Activated CD8-positive, alpha-beta T cell treated with anti-CD3 and anti-CD28 coated beads, Interleukin-2, amount 10 ng/mL, durations not matched to agents 7 days and 5 days (primary cell): Measurements from ENCODE around the gene SERHL2. TPM values are rescaled to one million over a fixed set of nuclear protein-coding genes. Genes with fewer than 3 reads are reported as not detected.
"Not testable (repeated sequence)": the region's sequence is repeated elsewhere in the genome, so short reads cannot be mapped to it uniquely, and the experiment has no call there.

Experiments
- ATAC-seq: fragments of 150-1000 bp; cut with Tn5 transposase; one replicate; pipeline ENCODE4 v1.10.0; 2021; ENCODE audit warnings: moderate library complexity
- CTCF ChIA-PET: fragments of 350-600 bp; sonication (Branson Sonifier 250); formaldehyde crosslinking; loops from one replicate; lab custom pipeline; 2021; ENCODE audit warnings: antibody characterized with exemption; lab: Charles Lee
- POLR2A ChIA-PET: fragments of 350-600 bp; sonication (Branson Sonifier 250); formaldehyde crosslinking; loops from one replicate; lab custom pipeline; 2021; ENCODE audit warnings: antibody characterized with exemption; lab: Charles Lee
- DNase-seq: peaks from one replicate; pipeline ENCODE4 v3.0.0-alpha.2; 2020
- H3K27ac Mint-ChIP-seq: one replicate; pipeline ENCODE4 v1.8.0; 2021; ENCODE audit warnings: mild to moderate bottlenecking, mixed read lengths
- H3K27me3 Mint-ChIP-seq: one replicate; pipeline ENCODE4 v1.8.0; 2021; ENCODE audit warnings: low read depth, mixed read lengths
- H3K36me3 Mint-ChIP-seq: one replicate; pipeline ENCODE4 v1.8.0; 2021; ENCODE audit warnings: low read depth, mixed read lengths
- H3K4me1 Mint-ChIP-seq: one replicate; pipeline ENCODE4 v1.8.0; 2021; ENCODE audit warnings: low read depth, mixed read lengths
- H3K4me3 Mint-ChIP-seq: one replicate; pipeline ENCODE4 v1.8.0; 2021; ENCODE audit warnings: mild to moderate bottlenecking, mixed read lengths
- H3K9me3 Mint-ChIP-seq: one replicate; pipeline ENCODE4 v1.8.0; 2022; ENCODE audit warnings: mixed read lengths; ENCODE audit not compliant: insufficient read depth
- total RNA-seq, 2 experiments: library from RNA; stranded (reverse); gene quantifications; one replicate each; pipeline ENCODE4 v1.2.3, GENCODE V29; 2021

Gene SERHL2
- total RNA-seq, 2 experiments from 2014 or later, result 2.3 to 2.4 TPM

GRCh38 chr22:42537199-42537831 lies 16.4 kb upstream of the SERHL2 start:
- peaks cover 31% of the 10 kb centered on the region for H3K4me1 Mint-ChIP-seq
- H3K9me3 Mint-ChIP-seq, POLR2A ChIA-PET, DNase-seq, H3K27me3 Mint-ChIP-seq, H3K4me3 Mint-ChIP-seq, H3K36me3 Mint-ChIP-seq: not testable (repeated sequence)
- CTCF ChIA-PET, result interaction anchor here (0.6 to 1.0 kb wide), 2 partner anchors 12 to 15 kb away, joined by 3 read pairs; no protein-coding TSS in a partner anchor
- ATAC-seq, result peak; percentile 51
- H3K27ac Mint-ChIP-seq, result peak overlapping the region; percentile 68

- H3K4me3 Mint-ChIP-seq, CTCF ChIA-PET, H3K36me3 Mint-ChIP-seq, POLR2A ChIA-PET, H3K27me3 Mint-ChIP-seq, H3K9me3 Mint-ChIP-seq, DNase-seq: not testable (repeated sequence)
- Mint-ChIP-seq H3K27ac (peak overlapping the region; percentile 29), H3K4me1 (peaks cover 15% of the 10 kb centered on the region)
- peak; percentile 64 for ATAC-seq
These were observed 14.5 kb upstream of the SERHL2 start for GRCh38 chr22:42539236-42539771.

- CTCF ChIA-PET, result no interaction called here
- H3K36me3 Mint-ChIP-seq, result no peaks in the 10 kb centered on the region
- H3K27me3 Mint-ChIP-seq, result peaks cover 2% of the 10 kb centered on the region
- DNase-seq (no peak), ATAC-seq (no peak)
- no peaks in the 10 kb centered on the region for H3K9me3 Mint-ChIP-seq
- peaks cover 6% of the 10 kb centered on the region for H3K4me1 Mint-ChIP-seq
- no peak overlapping the region for H3K27ac Mint-ChIP-seq
- POLR2A ChIA-PET, result no interaction called here
- H3K4me3 Mint-ChIP-seq, result no peak overlapping the region
These were observed 9.1 kb upstream of the SERHL2 start for GRCh38 chr22:42544686-42545085.

- DNase-seq (no peak), ATAC-seq (no peak)
- Mint-ChIP-seq H3K4me1 (peaks cover 21% of the 10 kb centered on the region), H3K27me3 (peaks cover 2% of the 10 kb centered on the region), H3K36me3 (no peaks in the 10 kb centered on the region), H3K27ac (no peak overlapping the region), H3K4me3 (no peak overlapping the region), H3K9me3 (no peaks in the 10 kb centered on the region)
- POLR2A ChIA-PET, result no interaction called here
- CTCF ChIA-PET, result interaction anchor here (1.5 kb wide), 1 partner anchor 13 kb away, joined by 4 read pairs; no protein-coding TSS in a partner anchor
These were observed 6.2 kb upstream of the SERHL2 start for GRCh38 chr22:42547562-42547961.

DNA sequence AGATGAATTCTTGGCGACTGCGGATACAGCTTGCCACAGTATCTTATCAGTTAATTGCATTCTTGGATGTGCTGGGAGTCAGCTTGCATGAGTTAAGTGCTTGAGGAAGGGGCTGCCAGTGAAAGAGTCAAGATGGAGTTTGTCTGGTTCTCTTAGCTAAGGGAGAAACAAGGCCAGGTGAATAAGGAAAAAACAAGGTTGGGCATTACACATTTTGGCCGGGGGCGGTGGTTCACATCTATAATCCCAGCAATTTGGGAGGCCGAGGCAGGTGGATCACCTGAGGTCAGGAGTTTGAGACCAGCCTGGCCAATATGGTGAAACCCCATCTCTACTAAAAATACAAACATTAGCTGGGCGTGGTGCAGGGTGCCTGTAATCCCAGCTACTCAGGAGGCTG lies 5.6 kb upstream of the SERHL2 start:
- DNase-seq, ATAC-seq, POLR2A ChIA-PET, H3K36me3 Mint-ChIP-seq, H3K27ac Mint-ChIP-seq, H3K27me3 Mint-ChIP-seq, H3K9me3 Mint-ChIP-seq, H3K4me3 Mint-ChIP-seq: not testable (repeated sequence)
- H3K4me1 Mint-ChIP-seq, result peaks cover 25% of the 10 kb centered on the region
- CTCF ChIA-PET, result interaction anchor here (0.8 to 1.5 kb wide), 2 partner anchors 12 to 64 kb away, joined by 3 to 4 read pairs; no protein-coding TSS in a partner anchor

DNA sequence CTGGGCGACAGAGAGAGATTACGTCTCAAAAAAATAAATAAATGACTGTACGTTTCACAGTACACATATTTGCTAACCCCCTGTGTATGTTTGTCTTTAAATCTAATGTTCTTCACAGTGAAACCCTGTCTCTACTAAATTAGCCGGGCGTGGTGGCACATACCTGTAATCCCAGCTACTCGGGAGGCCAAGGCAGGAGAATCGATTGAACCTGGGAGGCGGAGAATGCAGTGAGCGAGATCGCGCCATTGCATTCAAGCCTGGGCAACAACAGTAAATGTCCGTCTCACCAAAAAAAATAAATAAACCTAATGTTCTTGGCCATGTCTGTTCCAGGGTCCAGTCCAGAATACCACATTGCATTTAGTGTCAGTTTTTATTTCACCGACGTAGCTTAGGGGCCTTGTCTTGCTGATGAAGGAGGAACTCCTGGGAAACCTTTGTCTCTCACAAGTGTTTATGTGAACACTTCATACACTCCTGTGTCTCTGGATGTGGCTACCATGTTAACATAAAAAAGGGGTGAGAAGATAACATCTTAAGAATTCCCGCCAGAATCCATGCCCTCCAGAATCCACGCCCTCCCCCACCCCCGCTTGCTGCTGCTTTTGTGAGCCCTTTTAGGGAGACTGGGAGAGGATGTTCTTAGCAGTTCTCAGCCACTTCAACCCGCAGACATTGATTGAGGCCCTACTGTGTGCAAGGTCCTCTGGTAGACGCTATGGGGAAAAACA lies 5.0 kb upstream of the SERHL2 start:
- ChIA-PET CTCF (interaction anchor here (0.8 to 1.5 kb wide), 2 partner anchors 11 to 64 kb away, joined by 3 to 4 read pairs; no protein-coding TSS in a partner anchor), POLR2A (no interaction called here)
- peaks cover 2% of the 10 kb centered on the region for H3K27me3 Mint-ChIP-seq
- H3K4me3 Mint-ChIP-seq, result no peak overlapping the region
- DNase-seq (no peak), ATAC-seq (no peak)
- no peak overlapping the region for H3K27ac Mint-ChIP-seq
- no peaks in the 10 kb centered on the region for H3K9me3 Mint-ChIP-seq
- H3K36me3 Mint-ChIP-seq, result no peaks in the 10 kb centered on the region
- H3K4me1 Mint-ChIP-seq, result peaks cover 28% of the 10 kb centered on the region

DNA sequence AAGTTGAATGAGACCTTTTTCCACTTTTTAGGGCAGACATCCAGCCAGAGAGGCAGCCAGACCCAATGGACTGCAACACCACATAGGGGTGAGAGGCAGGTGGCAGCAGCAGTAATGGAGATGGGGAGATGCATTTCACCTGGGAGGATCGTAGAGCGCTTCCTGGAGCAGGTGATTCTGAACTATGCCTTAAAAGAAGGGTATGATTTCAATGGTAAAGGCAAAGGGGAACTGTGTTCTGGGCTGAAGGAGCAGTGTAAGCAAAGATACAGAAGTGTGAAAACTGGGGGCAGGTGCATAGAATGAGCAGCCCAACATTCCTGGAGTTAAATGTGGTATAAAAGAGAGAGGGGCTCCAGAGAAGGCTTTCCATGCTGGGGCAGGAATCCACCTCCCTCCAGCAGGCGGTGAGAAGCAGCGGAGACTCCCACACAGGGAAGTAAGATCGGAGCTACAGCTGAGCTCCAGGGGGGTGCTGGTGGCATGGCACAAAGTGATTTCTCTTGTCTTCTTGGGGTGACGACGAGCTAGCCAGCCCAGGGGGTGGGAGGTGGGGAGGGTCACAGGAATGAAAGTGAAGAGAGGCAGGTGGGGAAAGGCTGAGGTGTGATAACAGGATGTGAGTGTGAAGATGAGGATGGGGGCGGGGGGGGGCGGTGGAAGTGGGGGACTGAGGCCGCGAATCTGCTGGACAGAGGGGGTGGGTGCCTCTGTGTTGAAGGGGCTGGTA lies 4.3 kb upstream of the SERHL2 start:
- H3K36me3 Mint-ChIP-seq, result no peaks in the 10 kb centered on the region
- peaks cover 2% of the 10 kb centered on the region for H3K27me3 Mint-ChIP-seq
- ChIA-PET CTCF (no interaction called here), POLR2A (interaction anchor here (1.2 kb wide), 1 partner anchor 15 kb away, joined by 4 read pairs; no protein-coding TSS in a partner anchor)
- H3K27ac Mint-ChIP-seq, result no peak overlapping the region
- no peak for ATAC-seq
- no peak for DNase-seq
- no peaks in the 10 kb centered on the region for H3K9me3 Mint-ChIP-seq
- H3K4me1 Mint-ChIP-seq, result peaks cover 29% of the 10 kb centered on the region
- H3K4me3 Mint-ChIP-seq, result no peak overlapping the region

GRCh38 chr22:42552294-42552647 lies 1.5 kb upstream of the SERHL2 start:
- Mint-ChIP-seq H3K4me3 (peak overlapping the region; percentile 70), H3K4me1 (peaks cover 29% of the 10 kb centered on the region), H3K27ac (peak overlapping the region; percentile 90)
- DNase-seq, H3K9me3 Mint-ChIP-seq, H3K27me3 Mint-ChIP-seq, ATAC-seq, H3K36me3 Mint-ChIP-seq: not testable (repeated sequence)
- ChIA-PET CTCF (interaction anchor here (0.6 to 1.1 kb wide), 4 partner anchors 14 to 292 kb away, joined by 3 to 5 read pairs (median 4); no protein-coding TSS in a partner anchor), POLR2A (interaction anchor here (1.2 kb wide), 1 partner anchor 63 kb away, joined by 4 read pairs; the partner anchor contains the start of gene POLDIP3)

DNA sequence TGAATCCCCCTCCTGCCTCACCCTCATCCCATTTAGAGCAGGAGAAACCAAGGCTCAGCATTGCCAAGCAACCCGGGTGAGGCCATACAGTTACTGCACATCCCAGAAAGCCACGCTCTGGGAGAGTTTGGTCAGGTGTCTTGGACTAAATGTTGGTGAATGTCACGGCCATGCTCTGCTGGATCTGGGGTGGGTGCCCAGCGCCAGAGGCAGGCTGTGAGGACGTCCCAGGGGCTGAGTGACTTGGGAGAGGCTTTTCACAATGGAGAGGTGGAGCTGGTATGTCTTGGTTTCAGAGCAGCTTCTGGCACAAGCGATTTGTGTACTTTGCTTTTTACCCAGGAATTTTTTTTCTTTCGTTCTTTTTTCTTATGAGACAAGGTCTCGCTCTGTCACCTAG lies 6.6 kb downstream of the SERHL2 start:
- no peaks in the 10 kb centered on the region for H3K27me3 Mint-ChIP-seq
- ChIA-PET POLR2A (no interaction called here), CTCF (interaction anchor here (0.6 to 2.3 kb wide), 11 partner anchors 9 to 390 kb away, joined by 3 to 11 read pairs (median 4); no protein-coding TSS in a partner anchor)
- no peak overlapping the region for H3K27ac Mint-ChIP-seq
- ATAC-seq (no peak), DNase-seq (no peak)
- H3K9me3 Mint-ChIP-seq, result no peaks in the 10 kb centered on the region
- H3K36me3 Mint-ChIP-seq, result peaks cover 6% of the 10 kb centered on the region
- no peak overlapping the region for H3K4me3 Mint-ChIP-seq
- peaks cover 11% of the 10 kb centered on the region for H3K4me1 Mint-ChIP-seq

DNA sequence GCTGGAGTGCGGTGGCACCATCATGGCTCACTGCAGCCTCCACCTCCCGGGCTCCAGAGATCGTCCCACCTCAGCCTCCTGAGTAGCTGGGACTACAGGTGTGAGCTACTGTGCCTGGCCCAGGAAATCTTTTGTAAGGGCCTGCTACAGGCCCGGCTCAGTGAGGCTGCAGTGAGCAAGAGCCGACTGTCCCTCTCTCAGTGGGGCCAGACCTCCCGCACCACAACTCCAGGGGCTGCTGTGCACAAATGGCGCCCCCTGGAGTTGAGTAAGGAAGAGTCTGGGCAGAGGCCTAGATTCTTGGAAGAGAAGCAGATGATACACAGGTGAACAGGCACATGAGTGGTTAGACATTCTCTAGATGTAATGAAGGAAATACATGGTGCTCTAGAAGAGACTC lies 7.0 kb downstream of the SERHL2 start:
- no peak overlapping the region for H3K27ac Mint-ChIP-seq
- H3K4me1 Mint-ChIP-seq, result peaks cover 11% of the 10 kb centered on the region
- no peak overlapping the region for H3K4me3 Mint-ChIP-seq
- DNase-seq, result peak; percentile 45
- no peaks in the 10 kb centered on the region for H3K27me3 Mint-ChIP-seq
- ChIA-PET CTCF (interaction anchor here (0.6 to 2.3 kb wide), 11 partner anchors 9 to 390 kb away, joined by 3 to 11 read pairs (median 4); no protein-coding TSS in a partner anchor), POLR2A (interaction anchor here (0.6 kb wide), 1 partner anchor 51 kb away, joined by 4 read pairs; no protein-coding TSS in a partner anchor)
- peaks cover 6% of the 10 kb centered on the region for H3K36me3 Mint-ChIP-seq
- H3K9me3 Mint-ChIP-seq, result no peaks in the 10 kb centered on the region
- ATAC-seq, result peak; percentile 56

- Mint-ChIP-seq H3K4me1 (peaks cover 11% of the 10 kb centered on the region), H3K36me3 (peaks cover 6% of the 10 kb centered on the region), H3K9me3 (no peaks in the 10 kb centered on the region), H3K4me3 (no peak overlapping the region), H3K27ac (peak overlapping the region; percentile 35), H3K27me3 (no peaks in the 10 kb centered on the region)
- CTCF ChIA-PET, result interaction anchor here (1.2 to 2.3 kb wide), 3 partner anchors 8 to 52 kb away, joined by 4 to 11 read pairs (median 8); no protein-coding TSS in a partner anchor
- ATAC-seq, result no peak
- no peak for DNase-seq
- POLR2A ChIA-PET, result interaction anchor here (2.0 kb wide), 1 partner anchor 53 kb away, joined by 5 read pairs; the partner anchor contains the start of gene POLDIP3
These were observed 8.1 kb downstream of the SERHL2 start for GRCh38 chr22:42561856-42562255.
